Osteoblast (primary cell): ENCODE results near the gene PSMG3. TPM values are rescaled to one million over a fixed set of nuclear protein-coding genes. Genes with fewer than 3 reads are reported as not detected.
A peak's percentile ranks its signal among the peaks of the same experiment; 100 is the strongest.

ENCODE experiments used
- DNase-seq: peaks from one replicate; pipeline ENCODE4 v3.0.0; 2011; ENCODE audit warnings: low spot score, mixed read lengths; ENCODE audit not compliant: insufficient read length; ENCODE audit errors: missing footprints
- H2AFZ ChIP-seq: 2 replicates; pipeline ENCODE4 v1.6.0; 2011; ENCODE audit warnings: mild to moderate bottlenecking, low read length
- H3K27ac ChIP-seq: 2 replicates; pipeline ENCODE4 v1.5.1; 2011; ENCODE audit warnings: mild to moderate bottlenecking, low read depth, low read length, moderate library complexity
- H3K27me3 ChIP-seq: 2 replicates; pipeline ENCODE4 v1.6.0; 2012; ENCODE audit warnings: mild to moderate bottlenecking, control low read depth, inconsistent platforms, low read length, moderate library complexity; ENCODE audit not compliant: insufficient read depth
- H3K36me3 ChIP-seq: 2 replicates; pipeline ENCODE4 v1.5.1; 2011; ENCODE audit warnings: mild to moderate bottlenecking, low read length, control low read depth, moderate library complexity; ENCODE audit not compliant: insufficient read depth
- H3K4me1 ChIP-seq: 2 replicates; pipeline ENCODE4 v1.5.1; 2011; ENCODE audit warnings: mild to moderate bottlenecking, low read length, control low read depth, moderate library complexity; ENCODE audit not compliant: insufficient read depth
- H3K4me2 ChIP-seq: 2 replicates; pipeline ENCODE4 v1.6.0; 2011; ENCODE audit warnings: mild to moderate bottlenecking, low read length; ENCODE audit not compliant: insufficient read depth
- H3K4me3 ChIP-seq: fragments of 200-600 bp; sonication (generic); 3 replicates; pipeline ENCODE4 v1.5.1; 2012; ENCODE audit warnings: mild to moderate bottlenecking, low read length, inconsistent platforms; ENCODE audit not compliant: insufficient read depth
- H3K79me2 ChIP-seq: 2 replicates; pipeline ENCODE4 v1.6.0; 2012; ENCODE audit warnings: mild to moderate bottlenecking, low read length, control low read depth, inconsistent platforms; ENCODE audit not compliant: insufficient read depth
- H3K9me3 ChIP-seq: 2 replicates; pipeline ENCODE4 v1.5.1; 2011; ENCODE audit warnings: low read depth, low read length, control low read depth
- H4K20me1 ChIP-seq: 2 replicates; pipeline ENCODE4 v1.6.0; 2012; ENCODE audit warnings: mild to moderate bottlenecking, low read length, control low read depth; ENCODE audit not compliant: insufficient read depth
- CTCF ChIP-seq: IDR thresholded peaks from 2 replicates; pipeline ENCODE4 v1.5.1; 2011; ENCODE audit warnings: mild to moderate bottlenecking, low read depth, low read length, moderate library complexity; ENCODE audit errors: extremely low read depth
- total RNA-seq: library from RNA; depleted of rRNA; stranded (reverse); fragments of >200 nt; gene quantifications from 2 replicates; pipeline ENCODE4 v1.2.3, GENCODE V29; 2012

PSMG3 gene
- total RNA-seq, 1 donor: 38.7 TPM

- no peaks in the 10 kb centered on the region for H3K9me3 ChIP-seq
- no peak overlapping the region for H3K27ac ChIP-seq
- H3K4me2 ChIP-seq: no peak overlapping the region
Measured at GRCh38 chr7:1611708-1612241, 41.9 kb upstream of the PSMG3 start.

GRCh38 chr7:1610678-1611302 is 41.0 kb upstream of the PSMG3 start:
- no peak overlapping the region for H3K27ac ChIP-seq
- DNase-seq: peak; percentile 48
- H3K9me3 ChIP-seq: no peaks in the 10 kb centered on the region
- H3K36me3 ChIP-seq: no peaks in the 10 kb centered on the region
- peaks cover 19% of the 10 kb centered on the region for H3K27me3 ChIP-seq
- no peaks in the 10 kb centered on the region for H4K20me1 ChIP-seq
- H3K4me3 ChIP-seq: no peak overlapping the region
- no peak overlapping the region for H3K4me2 ChIP-seq
- no peaks in the 10 kb centered on the region for H3K79me2 ChIP-seq
- no peak overlapping the region for H2AFZ ChIP-seq
- peaks cover 3% of the 10 kb centered on the region for H3K4me1 ChIP-seq
- TF ChIP-seq CTCF: no peak

More at GRCh38 chr7:1611708-1612241, 41.9 kb upstream of the PSMG3 start:
- H3K27me3 ChIP-seq: peaks cover 14% of the 10 kb centered on the region
- H2AFZ ChIP-seq: no peak overlapping the region
- DNase-seq: peak; percentile 96
- H3K79me2 ChIP-seq: no peaks in the 10 kb centered on the region
- no peak overlapping the region for H3K4me3 ChIP-seq
- no peaks in the 10 kb centered on the region for H4K20me1 ChIP-seq
- peaks cover 3% of the 10 kb centered on the region for H3K4me1 ChIP-seq
- no peak for TF ChIP-seq CTCF
- H3K36me3 ChIP-seq: no peaks in the 10 kb centered on the region

GRCh38 chr7:1610013-1610677 is 40.3 kb upstream of the PSMG3 start:
- Histone ChIP-seq H3K4me3 (no peak overlapping the region), H3K27ac (no peak overlapping the region), H4K20me1 (no peaks in the 10 kb centered on the region), H3K27me3 (peaks cover 23% of the 10 kb centered on the region), H3K4me1 (peaks cover 3% of the 10 kb centered on the region), H3K4me2 (no peak overlapping the region), H3K36me3 (no peaks in the 10 kb centered on the region), H3K9me3 (no peaks in the 10 kb centered on the region), H2AFZ (no peak overlapping the region), H3K79me2 (no peaks in the 10 kb centered on the region)
- DNase-seq: peak; percentile 81
- TF ChIP-seq CTCF: no peak

- TF ChIP-seq CTCF: no peak
- H3K36me3 ChIP-seq: no peaks in the 10 kb centered on the region
- no peak overlapping the region for H3K4me3 ChIP-seq
- peaks cover 3% of the 10 kb centered on the region for H3K4me1 ChIP-seq
- no peaks in the 10 kb centered on the region for H3K79me2 ChIP-seq
- no peak overlapping the region for H3K27ac ChIP-seq
- no peak overlapping the region for H3K4me2 ChIP-seq
- DNase-seq: peak; percentile 54
- H3K9me3 ChIP-seq: no peaks in the 10 kb centered on the region
- no peaks in the 10 kb centered on the region for H4K20me1 ChIP-seq
- H2AFZ ChIP-seq: no peak overlapping the region
- H3K27me3 ChIP-seq: peaks cover 26% of the 10 kb centered on the region
Measured at GRCh38 chr7:1609023-1609422, 39.2 kb upstream of the PSMG3 start.
